HG03571 (cell line): ENCODE data around the gene NXN.
"Not testable (repeated sequence)": the region's sequence is repeated elsewhere in the genome, so short reads cannot be mapped to it uniquely, and the experiment has no call there.

Experiments used
- ATAC-seq: cut with Tn5 transposase; IDR thresholded peaks from one replicate; pipeline ENCODE4 v1.9.1; 2021; ENCODE audit not compliant: unreplicated experiment

The NXN gene

DNA sequence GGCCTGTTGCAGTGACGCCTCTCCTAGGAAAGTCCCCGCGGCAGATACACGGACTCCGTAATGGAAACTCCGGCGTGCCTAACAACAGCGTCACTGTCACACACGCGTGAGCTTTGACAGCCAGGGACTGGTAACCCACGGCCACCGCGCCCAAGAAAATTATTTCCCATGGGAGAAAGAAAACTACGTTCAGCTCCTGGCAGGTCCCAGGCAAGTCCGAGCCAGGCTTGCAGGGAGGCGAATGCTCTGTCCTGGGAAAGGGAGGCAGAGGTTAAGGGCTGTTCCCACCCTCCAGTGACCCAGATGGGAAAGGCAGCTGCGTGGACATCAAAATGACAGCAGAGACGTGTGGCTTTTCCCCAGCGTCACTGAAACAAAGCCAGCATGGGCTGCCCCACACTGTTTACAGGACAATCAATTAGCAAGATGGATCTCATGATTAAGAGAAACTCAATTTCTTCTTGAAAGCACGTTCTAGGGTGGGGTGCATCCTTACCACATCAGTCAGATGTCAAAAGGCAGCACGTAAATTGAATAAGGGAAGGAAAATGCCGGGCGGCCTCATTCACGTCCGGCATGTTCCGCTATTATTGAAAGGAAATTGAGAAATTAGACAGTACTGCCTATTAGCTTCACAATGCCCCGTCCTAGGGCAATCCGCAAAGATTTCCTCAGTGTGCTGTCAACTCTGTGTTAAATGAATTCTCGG is 82.5 kb downstream of the NXN start:
- no peak for ATAC-seq

DNA sequence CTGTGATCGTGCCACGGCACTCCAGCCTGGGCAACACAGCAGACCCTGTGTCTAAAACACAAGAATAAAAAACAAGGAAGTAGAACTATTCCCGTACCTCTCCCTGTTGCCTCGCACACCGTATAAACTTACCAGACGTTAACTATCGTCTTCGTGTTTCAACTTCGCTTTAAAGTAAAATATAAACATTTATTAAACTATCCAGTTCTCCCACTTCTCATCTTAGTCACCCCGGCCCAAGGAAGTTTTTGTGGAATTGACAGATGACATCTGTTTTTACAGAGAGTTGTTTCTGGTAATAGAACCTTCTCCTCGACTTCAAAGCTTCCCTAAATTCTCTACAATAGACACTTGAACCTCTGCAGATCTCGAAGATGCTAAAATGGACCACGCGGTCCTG is 83.1 kb downstream of the NXN start:
- ATAC-seq = no peak

DNA sequence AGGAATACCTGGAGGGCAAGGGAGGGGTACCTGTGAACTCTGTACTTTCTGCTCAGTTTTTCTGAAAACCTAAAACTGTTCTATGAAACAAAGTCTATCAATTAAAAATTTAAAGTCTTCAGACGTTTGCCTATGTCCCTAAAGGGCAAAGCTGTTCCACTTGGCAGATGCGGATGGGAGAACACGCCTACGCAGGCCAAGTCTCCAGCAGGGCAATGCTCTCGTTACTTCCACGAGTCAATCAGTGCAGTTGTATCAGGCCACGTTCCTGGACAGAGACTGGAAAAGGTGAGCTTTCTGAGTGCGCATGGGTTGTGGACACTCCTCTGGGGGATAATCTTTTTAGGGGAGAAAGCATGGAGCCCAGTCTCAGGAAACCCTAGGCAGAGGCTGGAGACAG is 86.6 kb downstream of the NXN start:
- ATAC-seq = no peak

DNA sequence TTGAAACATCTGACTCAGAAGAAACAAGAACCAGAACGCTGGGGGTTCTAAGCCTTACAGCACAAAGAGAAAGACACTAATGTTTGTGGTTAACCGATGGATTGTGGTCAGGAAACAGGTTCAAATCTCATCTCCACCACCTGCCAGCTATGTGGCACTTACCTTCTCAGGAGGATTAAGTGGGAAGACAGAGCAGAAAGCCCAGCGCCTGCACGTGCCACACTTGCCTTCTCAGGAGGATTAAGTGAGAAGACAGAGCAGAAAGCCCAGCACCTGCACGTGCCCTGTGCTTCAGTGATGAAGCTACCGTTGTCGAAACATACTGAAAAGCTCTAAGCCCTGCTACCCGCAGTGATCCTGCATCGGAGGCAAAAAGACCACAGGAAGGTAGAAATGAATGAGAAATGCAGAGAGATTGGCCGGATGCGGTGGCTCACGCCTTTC is 90.6 kb downstream of the NXN start:
- ATAC-seq = no peak

DNA sequence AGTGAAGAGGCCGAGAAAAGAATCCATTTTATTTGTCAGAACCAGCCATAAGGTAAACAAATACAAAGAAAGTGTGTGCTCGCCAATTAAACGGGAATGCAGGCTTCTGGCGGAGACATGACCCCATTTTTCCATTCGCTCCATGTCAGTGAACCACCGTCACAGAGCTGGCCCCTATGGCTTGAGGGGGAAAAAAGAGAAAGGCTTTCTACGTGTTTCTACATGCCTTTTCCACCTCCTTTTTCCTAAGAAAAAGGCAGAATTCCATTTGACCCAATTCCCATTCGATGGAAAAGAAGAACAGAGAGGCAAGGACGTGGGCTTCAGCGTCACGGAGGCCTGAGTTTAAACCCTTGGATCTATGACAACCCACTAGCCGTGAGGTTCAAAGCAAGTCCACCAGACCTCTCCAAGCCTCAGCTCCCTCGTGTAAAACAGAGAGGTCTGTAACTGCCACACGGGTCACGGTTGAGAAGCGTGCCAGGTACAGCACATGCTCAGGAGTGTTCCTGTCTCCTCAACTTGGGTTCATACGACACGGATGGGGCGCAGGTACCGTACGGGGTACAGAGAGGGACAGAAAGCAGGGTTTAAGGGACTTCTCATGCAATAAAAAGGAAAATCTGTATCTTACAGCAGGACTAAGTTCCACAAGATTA is 91.9 kb downstream of the NXN start:
- ATAC-seq = no peak

DNA sequence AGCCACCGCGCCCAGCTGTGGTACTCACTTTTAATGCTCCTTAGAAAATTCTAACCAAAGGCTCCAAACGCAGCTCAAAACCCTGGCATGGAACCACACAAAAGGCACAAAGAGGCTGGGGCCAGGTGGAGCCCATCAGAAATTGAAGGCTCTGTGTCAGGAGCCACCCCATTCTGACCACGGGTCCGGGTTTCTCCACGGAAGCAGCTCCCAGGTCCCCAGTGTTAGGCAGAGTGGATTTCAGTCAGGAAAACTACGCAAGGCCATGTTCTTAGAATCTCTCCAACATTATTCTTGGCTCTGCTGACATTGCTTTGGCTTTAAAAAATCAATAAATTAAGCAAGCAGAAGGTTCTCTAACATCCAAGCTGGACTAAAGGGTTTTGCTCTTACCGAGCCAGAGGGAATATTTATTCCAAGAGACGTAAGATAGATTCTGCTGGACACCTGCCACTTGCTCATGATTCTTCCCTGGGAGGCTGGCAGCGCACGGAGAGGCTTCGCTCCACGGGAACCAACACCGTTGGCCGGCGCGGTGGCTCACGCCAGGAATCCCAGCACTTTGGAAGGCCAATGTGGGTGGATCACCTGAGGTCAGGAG is 93.5 kb downstream of the NXN start:
- no peak for ATAC-seq

DNA sequence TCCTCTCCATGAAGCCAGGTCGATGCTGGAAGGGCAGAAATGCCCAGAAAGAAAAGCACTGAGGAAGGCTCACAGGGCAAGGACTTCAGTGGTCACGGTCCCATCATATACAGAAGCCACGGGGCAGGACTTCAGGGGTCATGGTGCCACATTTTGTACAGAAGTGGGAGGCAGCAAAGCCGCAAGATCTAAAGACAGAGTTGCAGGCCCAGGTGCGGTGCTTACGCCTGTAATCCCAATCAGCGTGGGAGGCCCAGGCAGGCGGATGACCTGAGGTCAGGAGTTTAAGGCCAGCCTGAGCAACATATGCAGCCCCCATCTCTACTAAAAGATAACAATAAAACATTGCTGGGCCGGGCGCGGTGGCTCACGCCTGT is 96.0 kb downstream of the NXN start:
- no peak for ATAC-seq

DNA sequence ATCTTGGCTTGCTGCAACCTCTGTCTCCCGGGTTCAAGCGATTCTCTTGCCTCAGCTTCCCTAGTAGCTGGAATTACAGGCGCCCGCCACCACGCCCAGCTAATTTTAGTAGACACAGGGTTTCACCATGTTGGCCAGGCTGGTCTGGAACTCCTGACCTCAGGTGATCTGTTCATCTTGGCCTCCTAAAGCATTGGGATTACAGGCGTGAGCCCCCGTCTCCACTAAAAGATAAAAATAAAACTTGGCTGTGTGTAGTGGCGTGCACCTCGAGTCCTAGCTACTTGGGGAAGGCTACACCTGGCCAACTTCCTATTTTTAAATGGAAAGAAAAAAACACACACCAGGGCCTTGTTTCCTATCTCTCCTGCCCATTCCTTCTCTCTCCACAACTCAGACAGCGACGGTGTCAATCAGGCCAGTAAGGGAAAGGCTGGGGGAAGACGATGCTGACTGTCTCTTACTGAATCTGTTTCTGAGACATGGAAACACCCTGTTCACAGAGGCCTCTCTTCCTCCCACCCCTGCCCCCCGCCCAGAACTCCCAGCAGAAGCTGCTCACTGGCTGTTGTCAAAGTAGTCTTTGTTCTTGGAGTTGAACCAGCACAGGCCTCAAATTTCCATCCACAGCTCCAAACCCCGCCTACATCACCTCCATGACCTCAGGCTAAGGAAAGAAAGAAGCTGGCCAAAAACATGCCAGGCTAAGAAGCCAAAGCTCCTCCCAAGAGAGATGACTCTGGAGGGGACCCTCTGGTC is 96.6 kb downstream of the NXN start:
- ATAC-seq = no peak

DNA sequence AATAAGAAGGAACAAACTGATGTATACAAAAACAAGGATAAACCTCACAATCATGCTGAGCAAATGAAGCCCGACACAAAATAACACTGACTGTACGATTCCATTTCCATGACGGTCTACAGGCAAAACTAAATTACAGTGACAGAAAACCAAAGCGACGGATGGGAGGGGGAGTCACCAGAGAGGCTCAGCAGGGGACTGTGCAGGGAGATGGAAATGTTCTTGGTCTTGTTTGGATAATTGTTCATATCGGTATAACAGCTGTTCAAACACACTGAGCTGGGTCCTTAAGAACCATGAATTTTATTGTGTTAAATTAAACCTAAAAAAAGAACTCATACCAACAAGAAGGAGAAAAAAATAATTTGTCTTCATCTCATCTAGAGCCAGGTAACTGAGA is 97.8 kb downstream of the NXN start:
- ATAC-seq = no peak

DNA sequence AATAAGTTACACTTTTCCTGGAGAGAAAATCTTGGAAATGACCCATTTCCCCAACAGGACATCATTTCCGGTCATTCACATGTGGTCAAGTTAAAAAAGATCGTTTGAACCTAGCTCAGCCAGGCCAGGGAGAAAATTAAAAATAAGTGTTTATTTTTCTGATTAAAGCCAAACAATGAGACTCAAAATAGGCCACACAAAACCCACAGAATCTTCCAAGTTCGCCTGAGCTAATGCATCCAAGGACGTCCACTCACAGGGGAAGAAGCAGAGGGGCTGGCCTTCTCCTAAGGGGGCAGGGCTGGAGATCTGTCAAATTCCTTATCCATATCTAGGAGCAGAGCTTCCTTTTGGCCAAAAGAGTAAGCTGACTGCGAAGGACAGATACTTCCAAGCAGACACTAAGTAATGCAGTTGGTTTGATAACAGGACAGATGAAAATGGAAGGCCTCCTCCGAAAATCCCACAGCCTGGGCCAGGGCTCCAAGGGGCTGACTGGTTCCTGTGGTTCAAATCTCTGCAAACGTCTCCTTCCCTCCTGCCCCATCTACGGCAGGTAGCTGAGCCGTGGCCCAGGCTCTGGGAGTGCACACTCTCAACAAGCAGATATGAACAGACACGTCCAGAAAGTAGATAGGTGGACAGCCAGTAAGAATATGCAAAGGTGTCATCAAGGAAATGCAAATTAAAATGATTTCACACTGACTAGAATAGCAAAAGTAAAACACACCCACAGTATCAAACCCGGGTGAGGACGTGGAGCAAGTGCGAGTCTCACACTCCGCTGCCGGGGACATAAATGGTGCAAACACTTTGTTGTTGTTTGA is 98.9 kb downstream of the NXN start:
- ATAC-seq = no peak

DNA sequence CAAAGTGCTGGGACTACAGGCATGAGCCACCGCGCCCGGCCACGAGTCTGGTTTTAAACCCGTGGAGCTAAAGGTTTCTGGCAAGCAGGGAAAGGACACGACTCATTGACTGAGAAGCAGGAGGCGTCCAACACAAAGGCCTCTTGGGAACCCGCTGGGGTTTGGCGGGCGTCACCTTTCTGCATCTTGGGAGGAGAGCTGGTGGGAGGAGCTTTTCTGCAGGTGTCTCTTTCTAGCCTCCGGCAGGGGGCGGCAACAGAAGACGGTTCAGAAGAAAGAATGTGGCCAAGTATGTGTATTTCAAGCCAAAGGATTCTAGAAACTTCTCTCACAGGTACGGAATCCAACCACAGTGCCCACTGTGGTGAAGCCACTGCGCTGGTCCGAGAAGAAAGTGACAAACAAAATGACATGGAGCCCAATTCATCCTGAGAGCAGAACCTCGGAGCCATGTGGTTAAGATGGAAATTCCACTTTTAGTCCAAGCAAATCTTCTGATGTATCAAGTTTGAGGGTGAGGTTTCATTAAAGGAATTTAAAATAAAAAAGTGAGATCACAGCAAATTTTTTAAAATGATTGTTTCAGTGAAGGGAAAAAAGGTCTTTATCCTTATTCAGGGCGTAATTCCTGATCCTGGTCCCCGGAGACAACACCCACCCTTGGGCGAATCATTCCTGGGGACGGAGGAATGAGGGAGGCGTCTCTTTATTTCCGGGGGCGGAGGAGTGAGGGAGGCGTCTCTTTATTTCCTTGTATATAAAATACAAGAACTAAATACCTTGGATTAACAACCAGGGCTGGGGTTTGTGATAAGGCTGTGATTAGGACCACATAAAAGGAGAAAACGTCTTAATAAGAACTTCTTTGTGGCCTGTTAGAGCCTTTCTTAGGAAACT is 99.8 kb downstream of the NXN start:
- no peak for ATAC-seq

DNA sequence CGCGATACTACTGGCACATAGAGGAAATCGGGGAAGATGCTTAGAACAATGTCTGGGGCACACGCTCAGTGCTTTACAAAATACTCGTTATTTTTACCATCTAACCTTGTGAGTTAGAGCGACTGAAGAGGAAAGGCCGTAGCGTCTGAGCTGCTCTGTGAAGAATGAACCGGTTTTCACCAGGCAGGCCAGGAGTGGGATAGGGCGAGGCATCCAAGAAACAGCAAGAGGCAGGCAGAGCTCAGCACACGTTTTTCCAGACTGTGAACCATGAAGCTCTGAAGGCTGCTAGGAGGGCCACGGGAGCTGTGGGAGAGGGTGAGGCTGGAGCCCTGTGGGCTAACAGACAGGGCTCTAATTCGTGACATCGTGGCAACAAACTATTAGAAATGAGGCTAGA is 101.9 kb downstream of the NXN start:
- no peak for ATAC-seq

DNA sequence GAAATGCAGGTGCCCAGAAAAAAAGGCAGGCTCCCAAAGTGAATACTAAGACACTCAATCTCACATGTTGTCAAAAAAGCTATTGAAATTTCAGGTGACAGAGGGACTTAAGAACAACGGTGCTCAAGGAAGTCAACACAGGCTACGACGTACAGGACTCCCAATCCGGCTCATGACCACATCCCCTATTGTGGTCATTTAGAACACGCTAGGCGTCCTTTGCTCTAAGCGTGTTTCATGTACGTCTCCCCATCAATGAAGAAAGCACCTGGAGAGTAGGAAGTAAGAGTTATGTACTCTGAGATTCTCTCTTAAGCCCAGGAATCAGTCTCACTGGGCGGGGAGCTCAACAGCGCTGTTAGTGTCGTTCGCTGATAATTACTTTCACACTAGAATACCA is 103.3 kb downstream of the NXN start:
- no peak for ATAC-seq

DNA sequence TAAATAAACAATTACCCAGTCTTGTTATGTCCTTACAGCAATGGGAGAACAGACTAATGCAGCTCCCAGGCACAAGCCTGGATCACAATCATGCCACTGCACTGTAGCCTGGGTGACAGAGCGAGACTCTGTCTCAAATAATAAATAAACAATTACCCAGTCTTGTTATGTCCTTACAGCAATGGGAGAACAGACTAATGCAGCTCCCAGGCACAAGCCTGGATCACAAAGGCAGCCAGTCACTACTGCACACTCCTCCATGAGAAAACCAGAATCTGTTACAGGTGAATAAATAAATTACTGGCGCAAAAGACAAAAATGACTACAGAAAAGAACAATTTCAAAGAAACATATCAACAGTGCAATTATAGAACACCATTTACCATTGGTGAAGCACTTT is 105.0 kb downstream of the NXN start:
- ATAC-seq = not testable (repeated sequence)

DNA sequence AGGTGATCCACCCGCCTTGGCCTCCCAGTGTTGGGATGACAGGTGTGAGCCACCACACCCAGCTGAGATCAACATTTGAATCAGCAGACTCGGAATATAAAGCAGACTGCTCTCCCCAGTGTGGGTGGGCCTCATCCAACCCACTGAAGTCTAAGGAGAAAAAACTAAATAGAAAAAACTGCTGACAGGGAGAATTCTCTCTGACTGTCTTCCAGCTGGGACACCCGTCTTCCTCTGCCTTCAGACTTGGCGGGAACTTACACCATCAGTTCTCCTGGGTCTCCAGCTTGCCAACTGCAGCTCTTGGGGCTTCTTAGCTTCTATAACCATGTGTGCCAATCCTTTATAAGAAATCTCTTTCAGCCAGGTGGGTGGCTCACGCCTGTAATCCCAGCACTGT is 106.7 kb downstream of the NXN start:
- ATAC-seq = no peak

DNA sequence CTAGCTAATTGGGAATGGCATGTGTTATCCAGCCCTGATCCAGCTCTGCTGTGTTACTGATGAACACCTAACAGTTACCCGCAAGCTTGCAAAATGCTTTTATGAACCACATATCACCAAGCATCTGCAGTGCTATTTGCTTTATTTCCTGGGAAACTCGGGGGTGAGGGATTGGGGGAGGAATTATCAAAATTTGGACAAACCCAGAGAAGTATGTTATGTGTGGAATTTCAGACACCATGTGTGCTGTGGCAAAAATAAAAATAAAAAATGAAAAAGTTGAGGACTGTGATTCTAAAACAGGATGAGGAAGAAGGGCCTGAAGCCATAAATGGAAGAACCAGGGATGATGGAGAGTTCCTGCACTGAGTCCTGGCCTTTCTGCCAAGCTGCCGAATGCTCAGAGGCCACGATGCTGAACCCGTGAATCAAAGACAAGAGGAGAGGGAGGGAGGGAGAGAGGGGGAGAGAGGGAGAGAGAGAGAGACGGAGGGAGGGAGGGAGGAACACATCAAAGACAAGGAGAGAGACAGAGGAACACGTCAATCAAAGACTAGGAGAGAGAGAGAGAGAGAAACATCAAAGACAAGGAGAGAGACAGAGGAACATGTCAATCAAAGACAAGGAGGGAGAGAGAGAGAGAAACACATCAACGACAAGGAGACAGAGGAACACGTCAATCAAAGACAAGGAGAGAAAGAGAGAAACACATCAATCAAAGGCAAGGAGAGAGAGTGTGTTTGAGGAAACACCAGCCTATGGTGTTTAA is 107.6 kb downstream of the NXN start:
- no peak for ATAC-seq

DNA sequence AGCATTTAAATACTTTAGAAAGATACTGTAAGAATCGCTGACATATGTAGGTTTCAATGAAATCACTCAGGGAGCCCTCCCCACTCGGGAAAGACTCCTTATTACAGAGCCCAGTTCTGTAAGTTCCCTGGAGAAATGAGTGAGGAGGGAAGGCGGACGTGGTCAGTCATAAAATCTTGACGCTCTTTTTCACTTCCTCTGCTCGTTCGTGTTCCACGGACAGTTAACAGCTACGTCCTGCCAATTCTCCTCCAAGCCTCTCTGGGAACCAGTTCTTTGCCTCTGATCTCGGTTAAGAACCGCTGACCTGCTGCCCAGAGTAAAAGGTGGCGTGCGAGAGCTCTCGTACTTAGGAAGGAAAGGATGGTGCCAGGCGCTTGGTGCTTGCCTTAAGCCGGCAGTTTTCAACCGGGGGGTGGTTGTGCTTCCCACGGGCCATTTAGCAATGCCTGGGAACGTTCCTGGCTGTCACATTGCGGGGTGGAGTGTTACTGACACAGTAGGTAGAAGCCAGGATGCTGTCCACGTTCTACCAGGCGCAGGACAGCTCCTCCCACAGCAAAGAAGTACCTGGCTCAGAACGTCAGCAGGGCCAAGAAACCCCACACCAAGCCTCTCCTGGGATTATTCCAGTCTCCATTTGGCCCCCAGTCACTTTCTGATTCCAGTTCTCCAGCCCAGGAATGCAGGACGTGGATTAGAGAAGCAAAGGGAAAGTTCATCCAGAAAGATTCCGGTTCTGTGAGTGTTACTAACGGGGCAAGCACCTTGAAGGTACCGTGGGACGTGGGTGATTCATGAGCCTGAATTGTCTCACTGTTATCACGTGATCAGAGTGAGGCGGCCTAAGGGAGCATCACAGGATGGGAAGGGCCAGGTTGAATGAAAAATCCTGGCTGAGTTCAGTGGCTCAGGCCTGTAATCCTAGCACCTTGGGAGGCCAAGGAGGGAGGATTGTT is 109.7 kb downstream of the NXN start:
- ATAC-seq = no peak

DNA sequence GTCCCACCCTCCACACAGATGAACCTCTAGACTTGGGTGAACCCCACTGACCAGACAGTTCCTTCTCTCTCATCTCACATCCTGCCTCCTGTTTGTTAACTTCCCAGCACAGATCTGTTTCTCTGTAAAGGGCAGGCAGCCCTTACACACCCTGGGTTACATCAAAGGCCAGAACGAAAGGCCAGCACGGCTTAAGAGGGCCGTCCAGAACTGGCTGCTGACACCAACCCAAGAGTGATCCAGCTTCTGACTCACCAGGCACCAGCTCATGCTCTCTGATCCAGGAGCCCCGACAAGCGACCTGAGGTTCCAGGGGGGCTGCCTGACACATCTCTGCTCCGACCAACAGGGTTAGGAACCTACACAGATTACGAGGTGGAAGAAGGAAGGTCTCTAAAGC is 110.5 kb downstream of the NXN start:
- ATAC-seq = no peak
